ENCODE measurements around the gene TMEM9.

Gene TMEM9

DNA sequence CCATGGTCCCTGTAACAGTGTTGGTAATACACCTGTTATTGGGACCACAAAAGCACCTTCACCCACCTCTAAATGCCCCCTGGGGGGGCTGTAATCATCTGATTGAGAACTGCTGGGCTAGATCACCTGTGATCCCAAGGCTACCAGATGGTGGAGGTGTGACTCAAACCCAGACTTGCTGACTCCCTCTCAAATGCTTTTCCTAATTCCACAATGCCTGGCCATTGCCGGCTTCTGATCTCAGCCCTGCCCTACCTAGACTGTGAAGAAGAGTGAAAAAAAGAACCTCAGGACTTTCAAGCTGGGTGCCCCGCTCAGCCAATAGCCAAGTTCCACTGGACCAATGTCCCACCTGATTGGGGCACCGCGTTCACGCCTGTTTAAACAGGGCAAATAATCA, 9.6 kb downstream of the TMEM9 start:
- DNase-seq = no peak

DNA sequence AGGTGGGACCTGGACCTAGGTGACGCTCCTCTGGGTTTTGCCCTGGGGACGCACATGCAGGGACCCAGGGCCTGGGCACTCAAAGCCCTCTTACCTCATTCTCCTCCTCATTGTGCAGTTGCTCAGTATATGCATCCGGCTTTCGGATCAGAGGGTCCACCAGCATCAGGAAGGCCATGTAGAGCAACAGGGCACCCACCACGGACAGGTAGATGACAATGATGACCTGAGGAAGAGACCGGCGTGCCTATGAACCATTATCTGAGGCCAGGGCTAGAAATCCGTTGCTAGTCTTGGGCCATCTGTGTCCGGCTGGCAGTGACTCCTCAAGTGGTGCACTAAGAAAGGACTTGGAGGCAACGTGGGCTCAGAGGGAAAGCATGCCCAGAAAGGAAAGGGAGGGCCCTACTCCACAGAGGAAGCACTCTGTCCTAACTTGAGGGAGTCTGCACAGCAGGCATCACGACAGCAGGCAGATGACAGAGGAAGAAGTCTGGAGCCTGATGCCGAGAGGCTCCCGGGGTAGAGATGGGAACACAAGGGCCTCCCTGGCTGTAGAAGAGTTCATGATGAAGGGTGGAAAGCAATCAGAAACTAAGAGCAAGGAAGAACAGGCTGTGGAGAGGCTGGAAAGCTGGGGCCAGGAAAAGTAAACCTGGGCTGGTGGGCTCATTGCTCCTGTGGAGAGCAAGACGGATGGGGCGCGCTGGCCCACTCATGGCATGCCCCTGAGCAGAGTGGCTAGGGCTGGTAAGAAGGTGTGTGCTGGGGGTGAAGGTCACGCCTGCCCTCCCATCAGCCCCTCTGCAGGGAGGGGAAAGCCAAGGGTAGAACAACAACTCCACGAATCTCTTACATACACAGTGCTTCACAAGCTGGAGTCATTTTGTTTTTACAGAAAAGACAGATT, 10.3 kb downstream of the TMEM9 start:
- no peak for DNase-seq

DNA sequence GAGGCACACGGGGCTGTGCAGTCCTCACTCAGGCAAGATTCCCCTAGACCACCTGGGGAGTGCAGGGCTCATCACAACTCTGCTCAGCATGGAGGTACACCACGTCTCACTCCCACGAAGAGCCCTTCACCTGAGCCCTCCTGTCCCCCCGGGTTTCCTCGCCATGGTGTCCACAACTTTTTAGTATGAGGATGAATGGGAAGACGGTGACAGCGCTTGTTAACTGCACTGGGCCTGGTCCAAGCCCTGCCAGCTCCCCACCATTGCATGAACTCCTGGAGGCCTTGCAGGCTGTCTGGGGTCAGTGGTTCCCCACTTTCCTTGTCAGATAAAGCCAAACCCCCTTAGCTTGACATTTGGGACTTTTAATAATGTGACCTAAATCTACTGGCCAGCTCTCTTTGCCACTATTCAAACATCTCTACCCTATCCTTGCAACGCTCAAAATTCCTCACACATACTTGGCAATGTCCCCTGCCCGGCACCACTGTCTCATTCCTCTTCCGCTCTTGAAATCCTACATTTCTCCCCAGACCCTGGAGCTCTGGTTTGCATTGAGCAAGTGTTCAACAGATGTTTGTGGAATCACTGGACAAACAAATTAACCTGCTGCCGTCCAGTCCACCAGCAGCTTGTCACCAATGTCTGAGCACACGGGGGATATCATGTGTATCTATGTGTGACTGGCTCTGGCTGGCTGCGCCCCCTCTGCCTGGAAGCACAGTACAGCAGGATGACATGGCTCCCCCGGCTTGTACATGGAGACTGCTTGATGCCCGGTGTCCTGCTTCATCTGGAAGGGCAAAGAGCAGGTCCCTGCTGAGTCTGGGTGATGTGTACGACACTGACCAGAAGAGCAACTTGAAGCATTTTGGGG, 11.2 kb downstream of the TMEM9 start:
- no peak for DNase-seq

DNA sequence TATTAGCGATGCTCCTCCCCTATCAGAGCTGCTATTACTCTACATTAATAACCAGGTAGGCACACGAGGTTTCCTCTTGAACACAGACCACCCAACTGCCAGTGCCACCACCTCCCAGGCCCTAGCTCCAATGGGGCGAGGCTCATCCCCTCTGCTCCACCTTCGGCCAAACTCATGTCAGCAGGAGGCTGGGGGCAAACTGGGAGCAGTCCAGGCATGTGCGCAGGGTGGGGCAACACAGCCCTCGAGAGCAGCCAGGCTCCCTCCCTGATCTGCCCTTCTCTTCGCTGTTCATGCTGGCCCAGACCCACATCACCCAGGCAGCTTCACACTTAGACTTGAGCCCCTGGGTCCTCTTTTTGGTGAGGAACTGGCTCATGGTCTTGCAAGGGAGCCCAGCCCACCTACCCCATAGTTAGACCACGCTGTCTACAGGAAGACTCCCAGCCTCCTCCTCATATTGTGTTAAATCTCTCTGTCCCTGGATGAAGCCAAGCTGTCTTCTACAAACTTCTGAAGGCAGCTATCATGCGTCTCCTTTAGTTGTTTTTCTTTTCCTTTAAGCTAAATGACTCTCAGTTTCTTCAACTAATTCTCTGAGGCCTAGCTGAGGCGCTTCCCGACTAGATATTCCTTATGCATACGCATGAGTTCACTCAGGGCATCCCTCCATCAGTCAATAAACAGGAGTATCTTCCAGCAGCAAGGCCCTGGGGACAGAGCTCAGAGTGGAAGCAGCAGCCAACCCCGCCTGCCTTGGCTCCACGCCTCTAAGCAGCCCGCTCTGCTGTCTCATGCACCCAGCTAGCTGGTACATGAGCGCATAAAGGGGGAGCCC, 12.0 kb downstream of the TMEM9 start:
- no peak for DNase-seq

DNA sequence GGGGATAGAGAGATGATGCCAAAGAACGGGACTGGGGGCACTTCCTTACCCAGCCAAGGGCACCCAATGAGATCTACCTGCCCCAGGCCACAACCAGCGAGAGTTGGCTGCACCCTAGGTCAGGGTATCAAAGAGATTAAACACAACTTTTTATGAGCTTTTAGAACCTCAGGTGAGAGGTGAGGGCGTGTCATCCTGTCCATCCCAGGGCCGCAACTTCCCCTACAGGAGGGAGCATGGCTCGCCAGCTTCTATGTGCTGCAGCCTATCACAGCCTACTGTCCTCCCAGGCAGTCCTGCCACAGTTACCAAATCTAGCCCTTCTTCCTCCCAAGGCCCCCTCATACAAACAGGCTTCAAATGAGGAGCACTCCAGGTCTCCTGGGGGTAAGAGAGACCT, 12.9 kb downstream of the TMEM9 start:
- DNase-seq = no peak

DNA sequence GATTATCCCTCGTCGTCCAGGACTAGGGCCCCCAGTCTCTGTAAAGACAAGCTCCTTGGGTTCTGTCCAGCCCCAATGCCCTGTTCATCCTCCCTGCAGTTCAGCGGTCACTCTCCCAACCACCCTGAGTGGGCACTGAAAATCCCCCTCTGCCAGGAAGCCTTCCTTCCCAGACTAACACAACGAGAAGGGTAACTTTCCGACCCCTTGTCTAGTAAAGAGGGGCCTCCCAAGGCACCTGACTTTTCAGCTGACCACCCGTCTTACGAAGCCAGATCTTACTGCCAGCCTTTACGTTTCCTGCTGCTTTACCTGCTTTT, 13.4 kb downstream of the TMEM9 start:
- no peak for DNase-seq

DNA sequence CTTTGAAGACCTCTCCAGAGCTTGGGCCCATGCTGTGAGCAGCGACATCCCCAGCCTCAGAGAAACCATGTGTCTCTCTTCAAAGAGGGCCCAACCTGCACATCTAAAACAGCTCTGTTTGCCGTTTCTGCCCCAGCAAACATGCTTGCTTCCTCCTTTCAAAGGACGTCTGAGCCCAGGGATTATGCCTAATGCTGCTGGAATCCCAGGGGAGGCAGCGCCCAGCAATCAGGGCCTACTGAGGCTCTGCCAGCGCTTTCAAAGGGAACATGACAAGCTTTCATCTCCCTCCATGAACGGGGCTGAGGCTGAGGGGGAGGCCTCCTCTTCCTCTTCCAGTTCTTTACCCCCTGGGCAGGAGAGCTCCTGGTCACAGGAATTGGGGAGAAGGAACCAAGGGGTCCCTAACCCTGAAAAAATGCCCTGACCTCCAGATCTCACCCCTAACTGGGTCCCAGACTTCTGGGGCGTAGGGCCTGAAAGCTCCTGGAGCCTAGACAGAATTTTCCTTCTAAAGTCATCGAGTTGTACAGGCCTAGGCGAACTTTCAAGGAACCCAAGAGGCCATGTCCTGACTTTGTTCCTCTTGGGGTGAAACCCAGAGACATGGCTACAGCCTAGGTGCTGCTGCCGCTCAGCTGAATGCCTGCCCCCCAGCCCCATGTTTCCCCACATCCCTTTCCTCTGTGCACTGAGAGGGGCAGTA, 13.9 kb downstream of the TMEM9 start:
- no peak for DNase-seq

DNA sequence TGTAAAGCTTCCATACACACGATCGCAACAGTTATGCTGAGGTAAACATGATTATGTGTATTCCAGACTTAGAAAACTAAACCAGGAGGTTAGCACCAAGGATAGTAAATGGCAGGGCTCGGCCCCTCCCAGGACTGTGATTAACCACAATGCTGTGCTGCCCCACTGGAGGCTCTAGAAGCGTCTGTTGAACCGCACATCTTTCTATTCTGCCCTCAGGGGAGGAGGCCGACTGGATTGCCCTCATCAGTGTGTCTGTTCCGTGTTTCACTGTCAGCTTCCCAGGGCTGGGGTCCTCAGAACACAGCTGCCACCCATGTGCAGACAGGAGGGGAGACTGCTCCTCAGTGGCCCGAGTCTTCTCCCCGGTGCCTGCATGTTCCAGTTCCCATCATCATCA, 14.5 kb downstream of the TMEM9 start:
- no peak for DNase-seq

DNA sequence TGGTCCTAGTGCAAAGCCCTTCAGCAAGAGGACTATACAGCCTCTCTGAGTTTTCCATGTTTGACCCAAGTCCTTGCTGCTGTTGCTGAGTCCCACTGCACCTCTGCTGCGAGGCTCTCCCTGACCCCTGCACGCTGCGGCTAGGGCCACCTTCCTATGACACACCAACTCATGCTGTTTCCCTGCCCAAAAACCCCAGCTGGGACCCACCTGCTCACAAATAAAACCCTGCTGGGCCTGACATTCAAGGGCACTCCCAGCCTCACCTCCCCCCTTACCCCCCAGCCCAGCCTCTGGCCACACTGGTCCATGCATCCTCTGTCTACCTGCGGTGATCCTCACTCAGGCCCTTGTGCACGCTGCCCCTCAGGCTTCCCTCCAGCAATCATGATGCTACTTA, 15.0 kb downstream of the TMEM9 start:
- DNase-seq = no peak

DNA sequence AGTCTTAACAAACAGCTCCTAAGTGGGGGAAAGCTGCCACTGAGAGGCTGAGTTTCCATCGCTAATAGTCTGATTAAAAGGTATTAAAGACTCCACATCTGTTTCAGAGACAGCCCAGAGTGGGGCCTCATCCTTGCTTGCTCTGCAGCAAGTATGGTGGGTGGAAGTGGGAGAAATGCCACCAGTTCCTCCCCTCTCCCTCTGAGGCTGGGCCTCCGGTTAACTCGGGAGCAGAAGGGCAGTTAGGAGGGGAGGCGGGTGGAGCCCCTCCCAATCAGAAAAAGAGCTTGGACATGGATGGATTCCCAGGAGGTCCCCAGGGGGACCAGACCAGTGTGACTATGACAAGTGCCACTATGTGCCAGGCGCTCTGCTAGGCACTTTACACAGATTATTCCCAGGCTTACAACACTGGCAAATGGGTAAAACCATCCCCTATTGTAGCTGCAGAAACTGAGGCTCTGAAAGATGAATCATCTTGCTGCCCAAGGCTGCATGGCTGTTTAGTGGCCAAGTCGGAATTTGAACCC, 15.9 kb downstream of the TMEM9 start:
- DNase-seq = peak; percentile 83

DNA sequence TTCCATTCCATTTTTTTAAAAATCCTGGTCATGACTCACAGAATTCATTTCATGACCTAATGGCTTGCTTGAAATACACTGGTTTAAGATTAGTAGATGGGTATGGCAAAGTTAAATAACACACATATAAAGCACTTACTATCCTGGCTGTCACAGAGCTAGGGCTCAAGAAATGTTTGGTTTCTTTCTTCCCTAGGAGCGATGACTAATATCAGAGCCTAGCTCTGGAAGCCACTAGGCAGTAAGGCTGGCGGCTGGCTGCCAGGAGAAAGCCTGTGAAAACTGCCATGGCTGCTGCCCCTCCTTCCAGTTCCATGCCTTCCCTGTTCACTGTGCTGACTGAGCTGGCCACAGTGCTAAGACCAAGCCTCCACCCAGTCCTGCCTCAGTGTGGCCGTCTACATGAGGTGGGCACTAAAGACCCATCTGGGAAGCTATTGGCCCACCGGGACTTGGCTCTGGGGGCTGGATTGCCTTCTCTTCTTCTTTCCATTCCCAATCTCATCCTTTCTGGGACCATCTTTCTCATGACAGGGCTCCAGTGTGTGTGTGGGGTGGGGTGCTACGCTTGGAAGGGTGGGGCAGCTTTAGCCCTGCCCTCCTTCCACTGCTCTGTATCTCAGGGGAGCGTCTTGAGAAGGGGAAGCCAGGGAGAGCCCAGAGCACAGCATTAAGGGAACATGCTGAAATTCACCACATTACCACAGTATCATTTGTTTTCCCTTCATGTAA, 16.5 kb downstream of the TMEM9 start:
- no peak for DNase-seq

DNA sequence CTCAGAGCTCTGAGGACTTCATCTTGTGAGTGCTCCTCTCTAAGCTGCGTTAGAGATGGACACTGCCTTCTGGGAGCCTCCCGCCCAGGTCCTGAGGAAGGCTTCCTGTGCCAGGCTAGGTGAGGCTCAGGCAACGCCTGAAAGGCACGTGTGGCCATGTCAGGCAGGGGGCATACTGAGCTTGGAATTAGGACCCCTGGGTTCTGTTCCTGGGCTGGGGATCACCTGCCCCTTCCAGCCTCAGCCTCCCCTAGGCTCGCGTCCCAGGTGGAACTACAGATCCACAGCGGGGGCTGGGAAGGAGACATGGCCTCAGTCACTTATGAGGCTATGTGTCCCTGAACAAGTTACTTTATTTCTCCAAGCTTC, 17.3 kb downstream of the TMEM9 start:
- no peak for DNase-seq

DNA sequence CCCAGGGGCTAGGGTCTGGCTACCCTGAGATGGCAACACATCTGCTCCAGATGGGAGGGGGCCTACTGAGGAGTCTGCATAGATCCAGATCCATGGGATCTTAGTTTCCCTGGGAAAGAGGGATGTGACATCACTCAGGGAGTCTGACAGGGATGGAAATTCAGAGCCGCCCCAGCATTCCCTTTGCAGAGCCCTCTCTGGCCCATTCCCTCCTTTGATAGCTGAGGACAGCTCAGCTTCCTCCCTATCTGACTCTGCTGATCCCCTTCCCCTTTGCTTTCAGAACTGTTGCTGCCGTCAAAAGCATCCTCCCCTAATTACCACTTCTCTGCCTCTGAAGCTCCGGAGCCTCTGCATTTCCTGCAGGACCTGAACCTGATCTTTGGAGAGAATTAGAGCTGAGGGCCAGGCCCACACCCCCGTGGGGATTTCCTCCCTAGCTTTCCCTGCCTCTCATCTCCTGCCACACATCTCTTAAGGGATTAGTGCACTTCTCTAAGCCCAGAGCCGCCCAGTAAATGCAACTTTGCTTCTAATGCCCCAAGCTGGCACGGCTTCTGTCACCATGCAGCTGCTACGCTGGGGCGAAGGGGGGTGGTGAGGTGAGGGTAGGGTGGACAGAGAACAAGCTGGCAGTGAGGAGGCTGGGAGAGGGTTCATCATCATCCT, 17.8 kb downstream of the TMEM9 start:
- DNase-seq = peak; percentile 95

DNA sequence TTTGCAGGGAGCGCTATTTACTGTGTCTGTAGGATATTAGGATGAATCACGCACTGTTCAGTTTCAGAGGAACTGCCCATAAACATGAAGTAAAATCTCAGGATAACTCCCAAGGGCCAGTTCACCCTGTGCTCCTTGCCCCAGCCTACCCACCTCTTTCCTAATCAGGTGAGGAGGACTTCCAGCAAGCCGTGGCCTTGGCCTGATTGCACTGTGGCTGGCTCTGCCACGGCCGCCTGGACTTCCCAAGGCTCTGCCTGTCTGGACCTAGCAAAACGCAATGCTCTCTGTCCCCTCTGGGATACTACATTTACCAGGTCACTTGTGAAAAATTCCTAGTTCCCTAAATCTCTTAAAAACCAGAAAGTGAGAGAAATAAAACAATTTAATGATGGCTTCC, 19.9 kb downstream of the TMEM9 start:
- DNase-seq = no peak

DNA sequence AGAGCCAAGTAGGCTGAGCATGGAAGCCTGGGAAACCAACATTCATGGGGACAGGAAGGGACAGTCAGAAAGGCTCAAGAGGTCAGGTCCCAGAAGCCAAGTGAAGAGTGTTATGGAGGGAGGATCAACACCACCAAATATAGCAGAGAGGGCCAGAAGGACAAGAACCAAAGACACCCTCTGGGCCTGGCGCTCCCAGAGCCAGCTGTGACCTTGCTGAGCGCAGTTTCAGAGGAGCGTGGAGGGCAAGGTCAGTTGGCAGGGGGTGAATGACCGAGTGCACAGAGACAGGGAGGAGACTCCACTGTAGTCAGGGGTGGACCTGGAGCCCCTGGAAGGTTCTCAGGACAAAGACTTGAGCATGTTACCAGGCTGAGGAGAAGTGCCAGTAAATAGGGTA, 22.9 kb downstream of the TMEM9 start:
- no peak for DNase-seq

DNA sequence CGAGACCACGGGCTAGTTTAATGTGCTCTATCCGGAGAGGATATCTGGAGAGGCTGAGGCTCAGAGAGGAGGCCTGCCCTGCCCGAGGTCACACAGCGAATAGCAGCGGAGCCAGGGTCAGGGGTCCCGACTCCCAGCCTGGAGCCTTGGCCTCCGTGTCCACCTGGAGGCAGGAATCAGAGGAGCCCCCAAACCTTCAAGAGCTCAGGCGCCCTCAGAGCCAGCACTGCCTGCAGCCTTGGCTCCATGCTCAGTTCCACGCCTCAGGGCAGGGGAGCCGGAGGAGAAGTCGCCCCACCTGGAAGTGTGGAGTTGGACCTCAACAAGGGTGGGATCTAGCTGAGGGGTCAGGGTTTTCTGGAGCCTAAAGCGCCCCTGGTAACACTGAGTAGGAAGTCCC, 25.3 kb downstream of the TMEM9 start:
- no peak for DNase-seq

DNA sequence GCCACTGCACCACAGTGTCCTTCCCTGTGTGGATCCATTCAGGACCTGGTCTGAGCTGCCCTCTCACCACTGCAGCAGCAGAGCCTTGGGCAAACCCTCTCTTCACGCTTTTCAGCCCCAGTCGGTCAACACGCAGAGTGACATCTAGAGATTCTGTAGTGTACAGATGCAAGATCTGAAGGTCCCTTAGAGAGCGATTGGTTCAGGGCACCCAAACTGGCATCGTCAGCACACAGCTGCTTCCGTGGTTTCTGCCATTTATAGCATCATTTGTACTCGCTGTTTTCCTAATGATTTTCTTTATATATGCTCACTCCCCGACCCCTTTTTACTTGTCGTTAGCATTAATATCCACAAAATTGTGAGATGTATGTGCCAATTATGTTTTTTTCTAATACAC, 25.8 kb downstream of the TMEM9 start:
- no peak for DNase-seq

DNA sequence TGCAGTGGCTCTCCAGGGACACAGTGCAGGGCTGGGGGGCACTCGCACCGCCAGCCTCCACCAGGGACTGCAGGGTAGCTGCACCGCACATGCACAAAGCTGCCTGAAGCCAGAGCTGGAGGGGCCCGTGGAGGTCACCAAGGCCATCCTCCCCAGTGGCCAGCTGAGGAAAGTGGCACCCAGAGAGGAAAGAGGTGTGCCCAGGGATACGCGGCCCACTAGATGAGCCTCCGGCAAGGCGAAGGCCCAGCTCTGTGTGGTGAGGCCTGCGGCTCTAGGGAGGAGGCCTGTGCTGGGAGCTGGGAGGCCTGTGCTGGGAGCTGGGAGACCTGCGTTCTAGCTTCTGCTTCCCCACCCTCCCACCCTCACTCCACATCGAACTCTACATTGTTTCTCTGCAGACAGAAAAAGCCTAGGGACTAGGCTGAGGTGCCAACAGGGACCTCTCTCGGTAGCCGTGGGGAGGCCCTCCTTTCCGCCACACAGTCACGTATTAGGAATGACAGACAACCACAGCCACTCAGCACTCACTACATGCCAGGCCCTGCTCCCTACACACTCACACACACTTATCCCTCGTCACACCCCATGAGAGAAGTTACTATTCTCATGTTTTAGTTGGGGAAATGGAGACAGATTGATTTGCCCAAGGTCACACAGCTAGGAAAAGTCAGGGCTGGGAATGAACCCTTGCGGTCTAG, 26.4 kb downstream of the TMEM9 start:
- no peak for DNase-seq

DNA sequence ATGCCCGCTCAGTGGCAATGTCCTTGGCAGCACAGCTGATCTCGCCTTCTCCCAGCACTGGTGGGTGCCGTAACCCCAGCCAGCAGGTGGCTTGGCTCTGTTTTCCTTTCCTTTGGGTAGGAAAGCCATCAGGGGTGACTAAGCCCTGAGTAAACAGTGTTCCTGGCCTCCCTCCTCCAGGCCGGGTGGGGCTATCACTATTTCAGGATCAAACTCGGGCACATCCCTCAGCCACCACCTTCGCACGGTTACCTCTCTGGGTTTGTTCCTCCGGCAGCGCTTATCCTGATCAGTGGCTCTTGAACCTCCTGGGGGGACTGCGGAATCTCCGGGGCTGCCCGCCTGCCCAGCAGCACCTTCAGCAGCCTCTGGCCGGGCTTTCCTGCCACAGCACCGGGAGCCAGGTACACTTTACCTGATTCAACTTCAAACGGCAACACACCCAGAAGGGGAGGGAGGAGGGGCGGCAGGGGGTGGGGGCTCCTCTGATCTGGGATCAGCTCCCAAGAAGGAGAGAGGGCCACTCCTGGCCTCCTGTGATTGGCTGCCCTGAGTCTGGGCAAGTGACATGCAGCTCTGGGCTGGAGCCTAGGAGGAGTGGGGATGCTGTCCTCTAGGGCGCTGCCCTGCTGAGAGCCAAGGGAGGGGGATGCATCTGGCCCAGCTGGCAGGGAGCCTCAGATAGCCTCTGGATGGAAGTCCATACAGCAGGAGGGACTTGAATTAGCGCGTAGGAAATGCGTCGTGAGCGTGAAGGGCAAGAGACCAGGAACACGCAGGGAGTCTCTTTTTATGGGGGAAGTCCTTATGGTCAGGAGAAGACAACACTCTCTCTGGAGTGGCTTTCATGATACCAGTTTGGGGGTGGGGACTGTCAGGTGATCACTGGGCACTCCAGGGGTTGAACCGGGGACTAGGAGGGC, 27.2 kb downstream of the TMEM9 start, which contains the start of gene ASCL5:
TSS of gene ASCL5 (minus strand) at position 353 of the 923 bp plus-strand sequence. CDS start 11,812 bp downstream, outside the sequence.
- DNase-seq = no peak

Measured in NCI-H524 treated with DMSO at 0.1 percent for 48 hours (cell line).